Activated T-helper 2 cell treated with anti-CD3 and anti-CD28 coated beads, Interferon-gamma antibody, Interleukin-2, Interleukin-4, amounts not matched to agents 10 μg/mL and 5 μg/mL and 100 μg/mL, durations not matched to agents 14 hours and 24 hours and 36 hours (primary cell): ENCODE measurements around the gene METTL6. TPM values are rescaled to one million over a fixed set of nuclear protein-coding genes. Genes with fewer than 3 reads are reported as not detected.
A peak's percentile ranks its signal among the peaks of the same experiment; 100 is the strongest.
"Not testable (repeated sequence)": the region's sequence is repeated elsewhere in the genome, so short reads cannot be mapped to it uniquely, and the experiment has no call there.

Experiments
- DNase-seq: peaks from one replicate; pipeline ENCODE4 v3.0.0; 2021; ENCODE audit warnings: low spot score
- H3K27ac Mint-ChIP-seq: one replicate; pipeline ENCODE4 v1.8.0; 2021; ENCODE audit warnings: mixed read lengths
- H3K27me3 Mint-ChIP-seq: one replicate; pipeline ENCODE4 v1.8.0; 2021; ENCODE audit warnings: low read depth, mixed read lengths
- H3K36me3 Mint-ChIP-seq: one replicate; pipeline ENCODE4 v1.8.0; 2021; ENCODE audit warnings: low read depth, mixed read lengths
- H3K4me1 Mint-ChIP-seq: one replicate; pipeline ENCODE4 v1.8.0; 2021; ENCODE audit warnings: low read depth, mixed read lengths
- H3K4me3 Mint-ChIP-seq: one replicate; pipeline ENCODE4 v1.8.0; 2021; ENCODE audit warnings: low read depth, mild to moderate bottlenecking, moderate library complexity, mixed read lengths
- H3K9me3 Mint-ChIP-seq: one replicate; pipeline ENCODE4 v1.8.0; 2021; ENCODE audit warnings: mixed read lengths
- intact Hi-C: fragments of 100-400 bp; cut with micrococcal nuclease; formaldehyde crosslinking; loops from one replicate; pipeline ENCODE4 v1.15.1; 2023
- total RNA-seq: library from RNA; stranded (reverse); gene quantifications from 2 replicates; pipeline ENCODE4 v1.2.3, GENCODE V29; 2022

METTL6 gene
- total RNA-seq, 1 donor from 2014 or later, result 16.1 TPM

GRCh38 chr3:15367059-15367458 lies 60.3 kb downstream of the METTL6 start:
- Mint-ChIP-seq H3K4me1 (peaks cover 24% of the 10 kb centered on the region), H3K36me3 (no peaks in the 10 kb centered on the region), H3K27ac (peak overlapping the region; percentile 32), H3K27me3 (no peaks in the 10 kb centered on the region), H3K9me3 (no peaks in the 10 kb centered on the region), H3K4me3 (no peak overlapping the region)
- DNase-seq, result no peak
- intact Hi-C loops, result loop anchor here (10.0 kb wide), 1 partner anchor 378 kb away; no protein-coding TSS in a partner anchor

GRCh38 chr3:15364078-15364477 lies 63.3 kb downstream of the METTL6 start:
- H3K4me1 Mint-ChIP-seq, result peaks cover 41% of the 10 kb centered on the region
- not testable (repeated sequence) for H3K4me3 Mint-ChIP-seq, H3K9me3 Mint-ChIP-seq, H3K27me3 Mint-ChIP-seq, H3K27ac Mint-ChIP-seq, H3K36me3 Mint-ChIP-seq, DNase-seq
- intact Hi-C loops, result loop anchor here (10.0 kb wide), 1 partner anchor 381 kb away; no protein-coding TSS in a partner anchor

- Mint-ChIP-seq H3K27ac (peak overlapping the region; percentile 81), H3K27me3 (no peaks in the 10 kb centered on the region), H3K4me1 (peaks cover 36% of the 10 kb centered on the region), H3K36me3 (no peaks in the 10 kb centered on the region), H3K9me3 (no peaks in the 10 kb centered on the region), H3K4me3 (peak overlapping the region; percentile 30)
- intact Hi-C loops, result loop anchor here (1.0 to 10.0 kb wide), 8 partner anchors 17 to 437 kb away; partner anchors contain the start of gene SH3BP5
- peak; percentile 36 for DNase-seq
These were observed 65.7 kb downstream of the METTL6 start for GRCh38 chr3:15361494-15362214.

GRCh38 chr3:15360788-15361493 lies 66.4 kb downstream of the METTL6 start:
- no peak for DNase-seq
- Mint-ChIP-seq H3K27ac (peak overlapping the region; percentile 81), H3K9me3 (no peaks in the 10 kb centered on the region), H3K4me1 (peaks cover 41% of the 10 kb centered on the region), H3K36me3 (peaks cover under 1% of the 10 kb centered on the region), H3K4me3 (peak overlapping the region; percentile 30), H3K27me3 (no peaks in the 10 kb centered on the region)
- intact Hi-C loops, result loop anchor here (1.0 to 10.0 kb wide), 8 partner anchors 17 to 438 kb away; partner anchors contain the start of gene SH3BP5

Other genes with a start within 250 kb of the METTL6 start
- 31.8 and 33.4 TPM in 2 replicates for gene CAPN7, start 221.3 kb downstream of the METTL6 start, total RNA-seq
- gene SH3BP5, start 95.0 kb downstream of the METTL6 start, total RNA-seq, result 14.8 and 15.0 TPM in 2 replicates
- gene EAF1, start 54 bp upstream of the METTL6 start, total RNA-seq, result 23.9 and 25.9 TPM in 2 replicates
- gene COLQ, start 94.2 kb upstream of the METTL6 start, total RNA-seq, result 1.6 and 2.1 TPM in 2 replicates
- 22.8 TPM in 2 replicates for gene HACL1, start 174.0 kb upstream of the METTL6 start, total RNA-seq
- gene BTD, start 174.2 kb upstream of the METTL6 start, total RNA-seq, result 3.9 and 4.8 TPM in 2 replicates